H9 (cell line): ENCODE results near the gene IFIH1. TPM values are rescaled to one million over a fixed set of nuclear protein-coding genes. Genes with fewer than 3 reads are reported as not detected.

ENCODE experiments used
- DNase-seq: peaks from one replicate; pipeline ENCODE4 v3.0.0-alpha.2; 2017
- H2AFZ ChIP-seq: one replicate; pipeline ENCODE4 v1.6.1; 2013; ENCODE audit warnings: mild to moderate bottlenecking, low read length, control low read depth, moderate library complexity
- H2AK5ac ChIP-seq: 2 replicates; pipeline ENCODE4 v1.6.1; 2013; ENCODE audit warnings: low read length, control low read depth, mixed read lengths; ENCODE audit not compliant: insufficient read length
- H2BK120ac ChIP-seq: one replicate; pipeline ENCODE4 v1.6.1; 2013; ENCODE audit warnings: low read depth, mild to moderate bottlenecking, low read length, control low read depth, inconsistent platforms; ENCODE audit not compliant: poor library complexity, severe bottlenecking
- H2BK12ac ChIP-seq: 2 replicates; pipeline ENCODE4 v1.6.1; 2013; ENCODE audit warnings: low read length, control low read depth, mixed read lengths, low read depth; ENCODE audit not compliant: insufficient read length
- H2BK15ac ChIP-seq: 2 replicates; pipeline ENCODE4 v1.6.1; 2013; ENCODE audit warnings: low read depth, low read length, control low read depth
- H2BK20ac ChIP-seq: one replicate; pipeline ENCODE4 v1.6.1; 2013; ENCODE audit warnings: low read depth, mild to moderate bottlenecking, low read length, control low read depth, inconsistent platforms; ENCODE audit not compliant: poor library complexity, severe bottlenecking
- H2BK5ac ChIP-seq: 2 replicates; pipeline ENCODE4 v1.6.1; 2013; ENCODE audit warnings: low read length, control low read depth, mixed read lengths; ENCODE audit not compliant: insufficient read length
- H3K14ac ChIP-seq: 2 replicates; pipeline ENCODE4 v1.6.1; 2013; ENCODE audit warnings: low read length, control low read depth; ENCODE audit not compliant: insufficient read depth
- H3K18ac ChIP-seq: 2 replicates; pipeline ENCODE4 v1.6.1; 2013; ENCODE audit warnings: low read depth, mild to moderate bottlenecking, mixed read lengths, low read length, control low read depth; ENCODE audit not compliant: insufficient read length
- H3K23ac ChIP-seq: 2 replicates; pipeline ENCODE4 v1.6.1; 2013; ENCODE audit warnings: low read length, control low read depth, mixed read lengths, low read depth; ENCODE audit not compliant: insufficient read length
- H3K23me2 ChIP-seq: 2 replicates; pipeline ENCODE4 v1.6.1; 2013; ENCODE audit warnings: low read depth, mild to moderate bottlenecking, mixed read lengths, low read length, control low read depth; ENCODE audit not compliant: insufficient read length, poor library complexity, severe bottlenecking
- H3K27ac ChIP-seq: 2 replicates; pipeline ENCODE4 v1.5.1; 2013; ENCODE audit warnings: low read length, control low read depth, mixed read lengths, low read depth; ENCODE audit not compliant: insufficient read length
- H3K27me3 ChIP-seq: 2 replicates; pipeline ENCODE4 v1.6.1; 2013; ENCODE audit warnings: low read length, control low read depth, inconsistent platforms; ENCODE audit not compliant: insufficient read depth
- H3K4ac ChIP-seq: 2 replicates; pipeline ENCODE4 v1.6.1; 2013; ENCODE audit warnings: low read depth, mild to moderate bottlenecking, control low read depth, inconsistent platforms, low read length, moderate library complexity
- H3K4me1 ChIP-seq: 2 replicates; pipeline ENCODE4 v1.6.1; 2013; ENCODE audit warnings: low read length, control low read depth, inconsistent platforms; ENCODE audit not compliant: insufficient read depth
- H3K4me2 ChIP-seq: 2 replicates; pipeline ENCODE4 v1.6.1; 2013; ENCODE audit warnings: low read length, control low read depth, mixed read lengths; ENCODE audit not compliant: insufficient read length, insufficient read depth
- H3K56ac ChIP-seq: 2 replicates; pipeline ENCODE4 v1.6.1; 2013; ENCODE audit warnings: low read depth, mild to moderate bottlenecking, mixed read lengths, low read length, control low read depth; ENCODE audit not compliant: insufficient read length
- H3K79me1 ChIP-seq: 2 replicates; pipeline ENCODE4 v1.6.1; 2013; ENCODE audit warnings: low read depth, mild to moderate bottlenecking, moderate library complexity, low read length, control low read depth, inconsistent platforms; ENCODE audit not compliant: insufficient read depth, poor library complexity, severe bottlenecking
- H3K79me2 ChIP-seq: 2 replicates; pipeline ENCODE4 v1.6.1; 2013; ENCODE audit warnings: low read length, control low read depth, inconsistent platforms; ENCODE audit not compliant: insufficient read depth
- H3K9ac ChIP-seq: 2 replicates; pipeline ENCODE4 v1.6.1; 2013; ENCODE audit warnings: low read length, control low read depth, mixed read lengths; ENCODE audit not compliant: insufficient read length; ENCODE audit errors: extremely low read depth
- H3K9me3 ChIP-seq: one replicate; pipeline ENCODE4 v1.6.1; 2013; ENCODE audit warnings: low read depth, low read length, inconsistent platforms; ENCODE audit not compliant: control insufficient read depth
- H3T11ph ChIP-seq: one replicate; pipeline ENCODE4 v1.6.1; 2013; ENCODE audit warnings: mild to moderate bottlenecking, low read length, control low read depth, inconsistent platforms
- H4K20me1 ChIP-seq: one replicate; pipeline ENCODE4 v1.6.1; 2013; ENCODE audit not compliant: control insufficient read depth, insufficient read length, insufficient read depth
- H4K5ac ChIP-seq: 2 replicates; pipeline ENCODE4 v1.6.1; 2013; ENCODE audit warnings: low read depth, mild to moderate bottlenecking, mixed read lengths, low read length, control low read depth; ENCODE audit not compliant: insufficient read length
- H4K8ac ChIP-seq: replicated peaks from 2 replicates; pipeline ENCODE4 v1.6.1; 2013; ENCODE audit warnings: low read length, control low read depth, mixed read lengths, low read depth; ENCODE audit not compliant: insufficient read length
- H4K91ac ChIP-seq: 2 replicates; pipeline ENCODE4 v1.6.1; 2013; ENCODE audit warnings: low read depth, mild to moderate bottlenecking, moderate library complexity, mixed read lengths, low read length, control low read depth; ENCODE audit not compliant: insufficient read length
- H3K27ac Mint-ChIP-seq, 3 experiments: 2 replicates in 2 of 3; 3 replicates in 1 of 3; pipeline ENCODE4 v1.8.0; 2020 to 2021; ENCODE audit warnings: mixed read lengths in 3 of 3, mild to moderate bottlenecking in 1 of 3, moderate library complexity in 1 of 3
- H3K27me3 Mint-ChIP-seq: 2 replicates; pipeline ENCODE4 v1.8.0; 2021; ENCODE audit warnings: low read depth, mild to moderate bottlenecking, moderate library complexity, mixed read lengths
- H3K36me3 Mint-ChIP-seq, 3 experiments: 2 replicates in 2 of 3; 3 replicates in 1 of 3; pipeline ENCODE4 v1.8.0; 2020 to 2021; ENCODE audit warnings: low read depth in 3 of 3, mixed read lengths in 3 of 3; ENCODE audit not compliant: insufficient read depth in 1 of 3
- H3K4me1 Mint-ChIP-seq, 2 experiments: 2 replicates each; pipeline ENCODE4 v1.8.0; 2020; ENCODE audit warnings: mixed read lengths in 2 of 2
- H3K4me3 Mint-ChIP-seq, 2 experiments: 2 replicates in 1 of 2; 3 replicates in 1 of 2; pipeline ENCODE4 v1.8.0; 2020 to 2021; ENCODE audit warnings: mild to moderate bottlenecking in 2 of 2, mixed read lengths in 2 of 2, moderate library complexity in 1 of 2
- H3K9me3 Mint-ChIP-seq, 2 experiments: 2 replicates in 1 of 2; 3 replicates in 1 of 2; pipeline ENCODE4 v1.8.0; 2020; ENCODE audit warnings: mild to moderate bottlenecking in 2 of 2, mixed read lengths in 2 of 2, moderate library complexity in 1 of 2
- CTCF ChIP-seq: fragments of 200-600 bp; sonication (generic); conservative IDR thresholded peaks from 3 replicates; pipeline ENCODE4 v1.8.0; 2021; ENCODE audit warnings: antibody characterized with exemption, mild to moderate bottlenecking
- WGBS: extraction: QIAGEN DNeasy Blood & Tissue Kit; methylation state at CpG from one replicate; pipeline ENCODE4 v1.1.7; 2013; ENCODE audit warnings: missing lambda C conversion rate, low lambda C conversion rate, mixed read lengths; ENCODE audit not compliant: insufficient read length; ENCODE audit errors: extremely low coverage; 5-methylcytosine and 5-hydroxymethylcytosine counted together
- total RNA-seq: library from RNA; stranded (reverse); gene quantifications from 2 replicates; pipeline ENCODE4 v1.2.1, GENCODE V29; 2021

The IFIH1 gene
- total RNA-seq, 1 experiment from 2014 or later, result 0.81 TPM

GRCh38 chr2:162298669-162299335 is 19.7 kb downstream of the IFIH1 start:
- H3K4me1 Mint-ChIP-seq, result no peaks in the 10 kb centered on the region
- Histone ChIP-seq H3K18ac (no peak overlapping the region), H2BK120ac (no peak overlapping the region), H3K79me1 (no peaks in the 10 kb centered on the region), H3K79me2 (no peaks in the 10 kb centered on the region), H3T11ph (no peak overlapping the region), H2AK5ac (no peak overlapping the region), H4K8ac (no peak overlapping the region), H2BK15ac (no peak overlapping the region), H3K27ac (no peak overlapping the region), H4K20me1 (no peaks in the 10 kb centered on the region), H3K14ac (no peak overlapping the region), H3K4me1 (no peaks in the 10 kb centered on the region), H3K4me2 (no peak overlapping the region), H2BK12ac (no peak overlapping the region), H3K23me2 (no peaks in the 10 kb centered on the region), H3K23ac (no peak overlapping the region), H3K9me3 (no peaks in the 10 kb centered on the region), H3K9ac (no peak overlapping the region), H4K91ac (no peak overlapping the region), H2BK20ac (no peak overlapping the region), H3K27me3 (no peaks in the 10 kb centered on the region), H2BK5ac (no peak overlapping the region), H3K56ac (no peak overlapping the region), H4K5ac (no peak overlapping the region), H3K4ac (no peak overlapping the region), H2AFZ (no peak overlapping the region)
- H3K36me3 Mint-ChIP-seq, result no peaks in the 10 kb centered on the region
- no peak for DNase-seq
- no peaks in the 10 kb centered on the region for H3K27me3 Mint-ChIP-seq
- no peak for TF ChIP-seq CTCF
- no peaks in the 10 kb centered on the region for H3K9me3 Mint-ChIP-seq
- H3K27ac Mint-ChIP-seq, result no peak overlapping the region
- H3K4me3 Mint-ChIP-seq, result no peak overlapping the region
- no CpG with 5 or more reads among the region's 9 CpGs for WGBS
